Left ventricle myocardium inferior (tissue), 1 donor: ENCODE results near the gene STAP2. TPM values are rescaled to one million over a fixed set of nuclear protein-coding genes. Genes with fewer than 3 reads are reported as not detected.
"Not testable (repeated sequence)": the region's sequence is repeated elsewhere in the genome, so short reads cannot be mapped to it uniquely, and the experiment has no call there.

ENCODE experiments used
- DNase-seq: peaks from one replicate; pipeline ENCODE4 v3.0.0-alpha.2; 2020
- H3K27ac ChIP-seq: fragments of 200-600 bp; replicated peaks from 2 replicates; pipeline ENCODE4 v1.8.0; 2021
- H3K27me3 ChIP-seq: fragments of 200-600 bp; 2 replicates; pipeline ENCODE4 v1.8.0; 2021; ENCODE audit warnings: low read depth
- H3K36me3 ChIP-seq: fragments of 200-600 bp; 2 replicates; pipeline ENCODE4 v1.8.0; 2021
- H3K4me1 ChIP-seq: fragments of 200-600 bp; 2 replicates; pipeline ENCODE4 v1.8.0; 2021
- H3K4me3 ChIP-seq: fragments of 200-600 bp; 2 replicates; pipeline ENCODE4 v1.8.0; 2021; ENCODE audit warnings: mild to moderate bottlenecking, moderate library complexity
- H3K9me3 ChIP-seq: fragments of 200-600 bp; replicated peaks from 2 replicates; pipeline ENCODE4 v1.8.0; 2021
- CTCF ChIP-seq: fragments of 200-600 bp; IDR thresholded peaks from 2 replicates; pipeline ENCODE4 v1.8.0; 2021; ENCODE audit warnings: antibody characterized with exemption, mild to moderate bottlenecking, borderline replicate concordance
- intact Hi-C: fragments of 100-400 bp; cut with micrococcal nuclease; formaldehyde crosslinking; loops from one replicate; pipeline ENCODE4 v1.11.0; 2022
- total RNA-seq: library from RNA; stranded (reverse); fragmentation: NEBNext Ultra II Directional; extraction: Animal tissue kit (Norgen Biotek cat#: 25700); gene quantifications from one replicate; pipeline ENCODE4 v1.2.1, GENCODE V29; 2021
- donor health status: DM: no; HTN: yes; CAD: no; lungs with severe emphysema.

STAP2 gene
- total RNA-seq, 1 donor from 2014 or later: 2.6 TPM

- Histone ChIP-seq H3K4me1 (peaks cover 22% of the 10 kb centered on the region), H3K36me3 (no peaks in the 10 kb centered on the region), H3K9me3 (no peaks in the 10 kb centered on the region), H3K27ac (no peak overlapping the region), H3K4me3 (no peak overlapping the region), H3K27me3 (no peaks in the 10 kb centered on the region)
- TF ChIP-seq CTCF: no peak
- DNase-seq: no peak
- intact Hi-C loops: no loop called here
These were observed 8.8 kb downstream of the STAP2 start for GRCh38 chr19:4329858-4330257.

DNA sequence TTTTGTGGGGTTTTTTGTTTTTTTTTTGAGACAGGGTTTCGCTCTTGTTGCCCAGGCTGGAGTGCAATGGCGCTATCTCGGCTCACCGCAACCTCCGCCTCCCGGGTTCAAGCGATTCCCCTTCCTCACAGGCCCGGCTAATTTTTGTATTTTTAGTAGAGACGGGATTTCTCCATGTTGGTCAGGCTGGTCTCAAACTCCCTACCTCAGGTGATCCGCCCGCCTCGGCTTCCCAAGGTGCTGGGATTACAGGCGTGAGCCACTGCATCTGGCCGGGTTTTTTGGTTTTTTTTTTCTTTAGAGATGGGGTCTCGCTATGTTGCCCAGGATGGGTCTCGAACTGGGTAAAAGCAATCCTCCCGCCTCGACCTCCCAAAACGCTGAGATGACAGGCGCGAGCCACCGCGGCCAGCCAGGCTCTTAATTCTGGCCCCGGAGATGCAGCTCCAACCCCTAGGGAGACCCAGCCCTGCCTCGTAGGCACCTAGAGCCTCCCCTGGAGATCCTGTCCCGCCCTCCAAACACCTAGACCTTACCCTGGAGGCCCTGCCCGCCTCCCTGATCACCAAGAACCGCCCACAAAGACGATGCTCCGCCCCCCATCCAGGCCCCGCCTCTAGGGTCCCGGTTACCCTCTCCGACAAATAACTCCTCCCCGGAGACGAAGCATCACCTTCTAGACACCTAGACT lies 9.5 kb downstream of the STAP2 start:
- H3K27me3 ChIP-seq, H3K27ac ChIP-seq, H3K9me3 ChIP-seq, H3K36me3 ChIP-seq, intact Hi-C loops, DNase-seq: not testable (repeated sequence)
- H3K4me3 ChIP-seq: peak overlapping the region; percentile 71
- H3K4me1 ChIP-seq: peaks cover 22% of the 10 kb centered on the region

GRCh38 chr19:4328243-4328990 lies 10.2 kb downstream of the STAP2 start:
- Histone ChIP-seq H3K36me3 (no peaks in the 10 kb centered on the region), H3K27ac (peak overlapping the region; percentile 56)
- TF ChIP-seq CTCF: no peak

GRCh38 chr19:4327877-4328242 lies 10.8 kb downstream of the STAP2 start:
- TF ChIP-seq CTCF: no peak
- H3K4me1 ChIP-seq: peaks cover 22% of the 10 kb centered on the region
- no peaks in the 10 kb centered on the region for H3K36me3 ChIP-seq
- no peaks in the 10 kb centered on the region for H3K9me3 ChIP-seq
- intact Hi-C loops: no loop called here
- no peaks in the 10 kb centered on the region for H3K27me3 ChIP-seq
- H3K27ac ChIP-seq: peak overlapping the region; percentile 56
- peak overlapping the region; percentile 71 for H3K4me3 ChIP-seq
- DNase-seq: no peak

More at GRCh38 chr19:4328243-4328990, 10.2 kb downstream of the STAP2 start:
- intact Hi-C loops: no loop called here
- peaks cover 22% of the 10 kb centered on the region for H3K4me1 ChIP-seq
- peak; percentile 95 for DNase-seq
- peak overlapping the region; percentile 71 for H3K4me3 ChIP-seq
- H3K27me3 ChIP-seq: no peaks in the 10 kb centered on the region
- H3K9me3 ChIP-seq: no peaks in the 10 kb centered on the region

DNA sequence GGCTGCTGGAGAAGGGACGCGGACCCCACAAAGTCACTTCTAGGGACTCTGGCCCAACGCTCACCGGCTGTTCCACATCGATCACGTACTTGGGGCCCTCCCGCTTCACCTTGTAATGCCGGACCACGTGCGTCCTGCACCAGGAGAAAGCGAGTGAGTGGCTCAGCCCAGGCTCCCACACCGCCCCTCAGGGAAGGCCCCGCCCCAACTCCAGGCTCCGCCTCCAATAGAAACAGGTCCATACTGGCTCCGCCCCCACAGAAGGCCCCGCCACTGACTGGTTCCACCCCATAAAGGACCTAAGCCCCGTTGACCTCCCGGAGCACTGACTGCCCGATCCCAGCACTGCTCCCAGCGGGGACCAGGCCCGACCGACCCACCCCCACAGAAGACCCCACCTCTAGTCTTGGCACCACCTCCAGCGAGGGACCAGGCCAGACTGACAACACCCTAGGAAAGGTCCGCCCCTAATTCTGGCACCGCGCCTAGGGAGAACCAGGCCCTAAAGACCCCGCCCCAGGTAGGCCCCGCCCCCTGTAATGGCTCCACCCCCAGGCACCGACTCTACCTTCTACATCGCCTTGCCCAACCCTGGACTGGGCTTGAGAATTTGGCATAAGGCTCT lies 11.3 kb downstream of the STAP2 start:
- Histone ChIP-seq H3K9me3 (no peaks in the 10 kb centered on the region), H3K27me3 (no peaks in the 10 kb centered on the region), H3K4me3 (peak overlapping the region; percentile 71), H3K27ac (peak overlapping the region; percentile 56), H3K4me1 (peaks cover 22% of the 10 kb centered on the region), H3K36me3 (no peaks in the 10 kb centered on the region)
- TF ChIP-seq CTCF: no peak
- DNase-seq: peak; percentile 75
- intact Hi-C loops: no loop called here
